OCI-LY1 (cell line): ENCODE measurements around the gene ZFHX3.

Experiments
- CTCF ChIP-seq: fragments of 200-600 bp; sonication (generic), shearing (Covaris generic); IDR thresholded peaks from 2 replicates; pipeline ENCODE4 v1.5.1; 2017; ENCODE audit warnings: mild to moderate bottlenecking, antibody characterized with exemption, low read length, moderate library complexity, mixed read lengths
- EZH2 ChIP-seq: fragments of 200-600 bp; sonication (generic), shearing (Covaris generic); IDR thresholded peaks from 2 replicates; pipeline ENCODE4 v1.8.0; 2017; ENCODE audit warnings: borderline replicate concordance, mixed run types, mild to moderate bottlenecking, antibody characterized with exemption, low read length, moderate library complexity, mixed read lengths

GRCh38 chr16:72838951-72839350 is 209.0 kb downstream of the ZFHX3 start:
- TF ChIP-seq CTCF (no peak), EZH2 (no peak)
